Measurements from ENCODE around the gene DRC7. TPM values are rescaled to one million over a fixed set of nuclear protein-coding genes. Genes with fewer than 3 reads are reported as not detected.

Gene DRC7
- polyA plus RNA-seq, 1 of the 3 experiments (the other 2 are of a cell fraction) = 0.58 TPM

- TF ChIP-seq YY1 (IDR thresholded peaks at IDR 0.05; ENCODE audit: low read depth) = no peak
- no peak for TF ChIP-seq POLR2AphosphoS5 (IDR thresholded peaks at IDR 0.05; ENCODE audit: low read depth, low read length)
- TF ChIP-seq TAF1 (IDR thresholded peaks at IDR 0.05; ENCODE audit: borderline replicate concordance, low read depth, low read length) = no peak
- TF ChIP-seq MAX (IDR thresholded peaks at IDR 0.05; ENCODE audit: low read depth) = no peak
Measured at GRCh38 chr16:57687363-57687929, 7.2 kb upstream of the DRC7 start (continued).

- 26% methylated on average over 3 of the region's 4 CpGs for WGBS (ENCODE audit: low lambda C conversion rate)
- H2AFZ ChIP-seq (ENCODE audit: low read depth) = no peak overlapping the region
- no peaks in the 10 kb centered on the region for H3K79me2 ChIP-seq (ENCODE audit: insufficient read depth)
- H3K27ac ChIP-seq (ENCODE audit: low read depth in 2 of 2, low read length in 1 of 2) = no peak overlapping the region
- ChIA-PET CTCF (no interaction called here), POLR2A (no interaction called here)
- no peaks in the 10 kb centered on the region for H3F3A ChIP-seq (replicated peaks; ENCODE audit: insufficient read depth)
- no peaks in the 10 kb centered on the region for H3K9me2 ChIP-seq
- TF ChIP-seq GATA2 (CRISPR knock-in tag; IDR thresholded peaks at IDR 0.05) (no peak), USF1 (IDR thresholded peaks at IDR 0.05; ENCODE audit: borderline replicate concordance, low read depth) (no peak), RXRA (IDR thresholded peaks at IDR 0.05; ENCODE audit: borderline replicate concordance, low read depth) (no peak), NRF1 (IDR thresholded peaks at IDR 0.05; ENCODE audit: low read depth, low read length) (no peak), PBX3 (IDR thresholded peaks at IDR 0.05) (no peak), ZBTB33 (IDR thresholded peaks at IDR 0.05; ENCODE audit: borderline replicate concordance, low read depth) (no peak), CHD2 (IDR thresholded peaks at IDR 0.05; ENCODE audit: low read length, partially characterized antibody) (no peak), SMC3 (IDR thresholded peaks at IDR 0.05; ENCODE audit: low read depth, low read length) (no peak), ELF1 (IDR thresholded peaks at IDR 0.05) (no peak), YY1 (IDR thresholded peaks at IDR 0.05; ENCODE audit: low read depth) (no peak), POLR2AphosphoS5 (IDR thresholded peaks at IDR 0.05; ENCODE audit: low read depth, low read length) (no peak), FOSL2 (IDR thresholded peaks at IDR 0.05; ENCODE audit: borderline replicate concordance, low read depth) (no peak), EP300 (IDR thresholded peaks at IDR 0.05; ENCODE audit: borderline replicate concordance in 1 of 2, low read depth in 1 of 2, low read length in 1 of 2) (no peak), NFIC (IDR thresholded peaks at IDR 0.05; ENCODE audit: borderline replicate concordance) (no peak), USF2 (IDR thresholded peaks at IDR 0.05; ENCODE audit: borderline replicate concordance, low read depth, low read length) (no peak)
- no peaks in the 10 kb centered on the region for H4K20me1 ChIP-seq (ENCODE audit: insufficient read depth)
- H3K36me3 ChIP-seq (replicated peaks in 1 of 2; ENCODE audit: control insufficient read depth in 1 of 2, insufficient read depth in 2 of 2, low read length in 1 of 2) = no peaks in the 10 kb centered on the region
- H3K4me3 ChIP-seq (ENCODE audit: low read depth in 2 of 2, low read length in 1 of 2) = no peak overlapping the region
- peaks cover 0 to 8% of the 10 kb centered on the region in 2 experiments; a peak in 1 of 4 replicates for H3K4me1 ChIP-seq (ENCODE audit: control insufficient read depth in 1 of 2, insufficient read depth in 2 of 2, low read depth in 1 of 2, low read length in 1 of 2)
- H3K9ac ChIP-seq = no peak overlapping the region
- no peak overlapping the region for H3K4me2 ChIP-seq
- no peaks in the 10 kb centered on the region for H3K9me3 ChIP-seq
- no peaks in the 10 kb centered on the region; the same call in 1 of the 2 replicates for H3K27me3 ChIP-seq (ENCODE audit: insufficient read depth)
- DNase-seq = no peak
Measured at GRCh38 chr16:57688487-57688986, 6.1 kb upstream of the DRC7 start.
